Endothelial cell of umbilical vein (primary cell): ENCODE data around the gene NLRP6. TPM values are rescaled to one million over a fixed set of nuclear protein-coding genes. Genes with fewer than 3 reads are reported as not detected.

Source experiments
- BruUV-seq: library from RNA; stranded (reverse); fragments of 400-500 nt; replicated peaks from 2 replicates; lab custom pipeline; 2021; lab: Mats Ljungman, UMichigan
- CTCF ChIA-PET: fragments of 300-600, 350-600 bp; sonication (Branson Sonifier 250); formaldehyde crosslinking; loops from one replicate; lab custom pipeline; 2021; ENCODE audit warnings: antibody characterized with exemption, inconsistent platforms; lab: Charles Lee
- POLR2A ChIA-PET: fragments of 300-600, 350-600 bp; sonication (Branson Sonifier 250); formaldehyde crosslinking; loops from one replicate; lab custom pipeline; 2021; ENCODE audit warnings: antibody characterized with exemption, inconsistent platforms; lab: Charles Lee
- DNase-seq: peaks from one replicate; pipeline ENCODE4 v3.0.0-alpha.2; 2011; ENCODE audit warnings: low read depth, low spot score
- FAIRE-seq: peaks from 2 replicates; lab custom pipeline; 2011; peaks lifted over from hg19 to GRCh38; lab: Jason Lieb, UNC
- H2AFZ ChIP-seq: 2 replicates; pipeline ENCODE4 v1.6.0; 2012; ENCODE audit warnings: low read depth, low read length, control low read depth, inconsistent platforms
- H3K27ac ChIP-seq: 2 replicates; pipeline ENCODE4 v1.5.1; 2011; ENCODE audit warnings: low read depth, mild to moderate bottlenecking, control low read depth, low read length, moderate library complexity; ENCODE audit not compliant: insufficient read depth
- H3K27me3 ChIP-seq, 2 experiments: 2 replicates each; pipeline versions ENCODE4 v1.6.0 to v1.6.1; 2011; ENCODE audit warnings: low read length in 2 of 2, mixed read lengths in 1 of 2; ENCODE audit not compliant: control insufficient read depth in 2 of 2, insufficient read depth in 2 of 2
- H3K36me3 ChIP-seq, 2 experiments: 2 replicates in 1 of 2; 3 replicates in 1 of 2; pipeline ENCODE4 v1.5.1; 2011; ENCODE audit warnings: low read length in 2 of 2, mild to moderate bottlenecking in 1 of 2, moderate library complexity in 1 of 2; ENCODE audit not compliant: control insufficient read depth in 2 of 2, insufficient read depth in 2 of 2; ENCODE audit errors: extremely low read depth in 1 of 2
- H3K4me1 ChIP-seq: 3 replicates; pipeline ENCODE4 v1.5.1; 2011; ENCODE audit warnings: mild to moderate bottlenecking, low read length; ENCODE audit not compliant: control insufficient read depth, insufficient read depth; ENCODE audit errors: extremely low read depth
- H3K4me2 ChIP-seq: 2 replicates; pipeline ENCODE4 v1.6.1; 2011; ENCODE audit warnings: low read length, control low read depth, mixed read lengths; ENCODE audit not compliant: insufficient read depth
- H3K4me3 ChIP-seq, 3 experiments: fragments of 200-600 bp in 1 of 3; sonication (generic), shearing (Covaris generic) in 1 of 3; replicated peaks in 1 of 3; 2 replicates each; pipeline ENCODE4 v1.5.1; 2011 to 2016; ENCODE audit warnings: control low read depth in 3 of 3, low read length in 3 of 3, mild to moderate bottlenecking in 2 of 3, inconsistent platforms in 1 of 3, low read depth in 1 of 3, moderate library complexity in 1 of 3; ENCODE audit not compliant: insufficient read depth in 1 of 3
- H3K79me2 ChIP-seq: 2 replicates; pipeline ENCODE4 v1.6.0; 2012; ENCODE audit warnings: low read length, inconsistent platforms; ENCODE audit not compliant: control insufficient read depth, insufficient read depth
- H3K9ac ChIP-seq: replicated peaks from 2 replicates; pipeline ENCODE3; 2011; ENCODE audit warnings: low read length, control low read depth; ENCODE audit not compliant: insufficient read depth; ENCODE audit errors: extremely low read depth
- H3K9me1 ChIP-seq: replicated peaks from 3 replicates; pipeline ENCODE4 v1.6.0; 2011; ENCODE audit warnings: mild to moderate bottlenecking, low read length; ENCODE audit not compliant: control insufficient read depth, insufficient read depth; ENCODE audit errors: extremely low read depth
- H3K9me3 ChIP-seq: replicated peaks from 2 replicates; pipeline ENCODE4 v1.5.1; 2012; ENCODE audit warnings: low read length, inconsistent platforms; ENCODE audit not compliant: control insufficient read depth, insufficient read depth
- H4K20me1 ChIP-seq: replicated peaks from 2 replicates; pipeline ENCODE3; 2011; ENCODE audit warnings: mild to moderate bottlenecking, low read length; ENCODE audit not compliant: control insufficient read depth, insufficient read depth; ENCODE audit errors: extremely low read depth
- EZH2 ChIP-seq: IDR thresholded peaks from 2 replicates; pipeline ENCODE4 v1.6.1; 2012; ENCODE audit warnings: borderline replicate concordance, low read depth, mild to moderate bottlenecking, moderate library complexity, low read length, inconsistent platforms; ENCODE audit not compliant: severe bottlenecking
- FOS ChIP-seq: IDR thresholded peaks from 2 replicates; pipeline ENCODE4 v1.6.1; 2011; ENCODE audit warnings: mild to moderate bottlenecking, low read length, moderate library complexity, borderline replicate concordance; ENCODE audit not compliant: insufficient read depth
- GATA2 ChIP-seq: IDR thresholded peaks from 2 replicates; pipeline ENCODE4 v1.7.0; 2011; ENCODE audit warnings: low read depth, mild to moderate bottlenecking, moderate library complexity, mixed read lengths, low read length; ENCODE audit not compliant: insufficient read length, insufficient read depth
- MYC ChIP-seq: IDR thresholded peaks from one replicate; pipeline ENCODE4 v1.6.1; 2011; ENCODE audit warnings: mild to moderate bottlenecking, low read depth, low read length
- POLR2A ChIP-seq: IDR thresholded peaks from 2 replicates; pipeline ENCODE4 v1.6.1; 2012; ENCODE audit warnings: low read depth, mild to moderate bottlenecking, control low read depth, low read length
- POLR2AphosphoS5 ChIP-seq: IDR thresholded peaks from 2 replicates; pipeline ENCODE4 v1.6.1; 2012; ENCODE audit warnings: low read depth, mild to moderate bottlenecking, control low read depth, low read length, moderate library complexity; ENCODE audit not compliant: insufficient read depth
- dilution Hi-C: fragments of 300-500 bp; cut with MboI; formaldehyde crosslinking; loops from one replicate; pipeline ENCODE4 v1.15.0; 2019; ENCODE audit warnings: low sequenced_read_pairs; ENCODE audit not compliant: extremely low pct_ligation_motif_present
- intact Hi-C: fragments of 100-400 bp; cut with micrococcal nuclease; formaldehyde crosslinking; loops from one replicate; pipeline ENCODE4 v1.10.0; 2022
- polyA plus RNA-seq, 4 experiments: library from polyadenylated mRNA; depleted of rRNA in 3 of 4; stranded (reverse) in 3 of 4; unstranded in 1 of 4; fragments of >200 nt; gene quantifications; 2 replicates each; pipeline versions ENCODE4 v1.2.1 to v1.2.3, GENCODE V29; 2011 to 2012; ENCODE audit warnings: missing spikeins in 1 of 4
- total RNA-seq: library from RNA; stranded (reverse); gene quantifications from 2 replicates; pipeline ENCODE4 v1.2.3, GENCODE V29; 2021
- TF ChIP-seq, protein P1 (sequence below): IDR thresholded peaks from 2 replicates; pipeline ENCODE4 v1.6.1; 2011; ENCODE audit not compliant: insufficient read depth, insufficient read length
- TF ChIP-seq, protein P2 (sequence below), 2 donors: IDR thresholded peaks; 1 replicate in 1 of 2; 2 replicates in 1 of 2; pipeline ENCODE4 v1.5.1; 2011; ENCODE audit warnings: low read length in 2 of 2, mild to moderate bottlenecking in 2 of 2, moderate library complexity in 2 of 2, control low read depth in 1 of 2, inconsistent platforms in 1 of 2, low read depth in 1 of 2; ENCODE audit not compliant: insufficient read depth in 1 of 2; ENCODE audit errors: extremely low read depth in 1 of 2

NLRP6 gene
- total and polyA plus RNA-seq, 2 donors (not counting 3 experiments of a cell fraction or from before 2014, with no cell fraction given), result not detected

DNA sequence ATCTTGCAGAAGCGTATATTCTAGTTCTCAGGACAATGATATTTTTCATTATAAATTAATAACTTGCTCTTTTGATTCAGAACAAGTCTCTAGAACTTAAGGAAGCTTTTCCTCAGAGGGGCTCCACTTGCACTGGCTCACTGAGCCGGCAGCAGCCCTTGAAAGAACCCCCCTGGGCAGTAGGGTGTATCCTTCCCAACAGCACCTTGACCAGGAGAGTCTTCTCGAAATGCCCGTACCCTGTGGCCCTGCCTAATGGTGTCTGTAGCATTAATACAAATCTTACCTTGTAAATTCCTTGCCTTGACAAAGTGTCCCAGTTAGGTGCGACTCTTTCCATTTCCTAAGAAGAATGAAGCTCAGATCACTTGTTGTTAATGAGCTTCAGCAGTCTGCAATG, 27.9 kb upstream of the NLRP6 start:
- TF ChIP-seq FOS, result no peak
- no peak for TF ChIP-seq POLR2AphosphoS5
- TF ChIP-seq EZH2, result no peak
- TF ChIP-seq, protein P1, sequence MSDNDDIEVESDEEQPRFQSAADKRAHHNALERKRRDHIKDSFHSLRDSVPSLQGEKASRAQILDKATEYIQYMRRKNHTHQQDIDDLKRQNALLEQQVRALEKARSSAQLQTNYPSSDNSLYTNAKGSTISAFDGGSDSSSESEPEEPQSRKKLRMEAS, result no peak
- no peak for TF ChIP-seq GATA2
- intact Hi-C loops, result loop anchor here (2.0 to 5.0 kb wide), 2 partner anchors 107 to 197 kb away; no protein-coding TSS in a partner anchor

DNA sequence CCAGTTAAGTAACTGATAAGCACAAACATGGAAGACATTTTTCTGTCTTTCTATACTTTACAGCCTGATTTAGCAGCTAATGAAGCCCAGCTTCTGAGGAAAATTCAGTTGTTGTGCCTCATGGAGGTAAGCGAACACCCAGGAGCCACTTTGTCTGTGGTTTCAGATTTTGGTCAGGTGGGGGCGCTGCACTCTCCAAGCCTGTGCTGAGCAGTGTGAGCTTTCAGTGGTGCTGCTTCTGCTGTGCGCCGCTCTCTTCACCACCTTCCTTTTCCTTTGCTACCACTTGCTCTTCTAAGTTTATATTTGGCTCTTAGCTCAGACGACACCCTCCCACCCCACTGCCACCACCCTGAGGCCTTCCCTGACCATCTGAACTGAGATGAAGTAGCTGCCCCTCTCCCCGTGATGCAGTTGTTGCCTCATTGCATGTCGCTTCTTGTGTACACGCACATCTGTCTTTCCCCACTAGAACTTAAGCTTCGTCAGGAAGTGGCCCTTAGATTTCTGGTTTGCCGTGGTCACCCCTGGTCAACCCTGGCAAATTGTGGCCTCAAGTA, 27.4 kb upstream of the NLRP6 start:
- intact Hi-C loops, result loop anchor here (2.0 to 5.0 kb wide), 2 partner anchors 106 to 196 kb away; no protein-coding TSS in a partner anchor
- H3K27ac ChIP-seq, result no peak overlapping the region
- dilution Hi-C loops, result no loop called here
- no peaks in the 10 kb centered on the region for H3K79me2 ChIP-seq
- CTCF ChIA-PET, result interaction anchor here (0.6 to 5.0 kb wide), 30 partner anchors 11 to 200 kb away, joined by 3 to 71 read pairs (median 6); partner anchors contain the start of genes BET1L, NLRP6, PGGHG and PSMD13
- H3K36me3 ChIP-seq, result peaks cover 20 to 46% of the 10 kb centered on the region in 2 experiments
- no peaks in the 10 kb centered on the region for H3K9me1 ChIP-seq
- H3K4me3 ChIP-seq, result no peak overlapping the region
- TF ChIP-seq MYC (no peak), POLR2A (no peak), POLR2AphosphoS5 (no peak)
- TF ChIP-seq, protein P1, result no peak
- TF ChIP-seq, protein P2, sequence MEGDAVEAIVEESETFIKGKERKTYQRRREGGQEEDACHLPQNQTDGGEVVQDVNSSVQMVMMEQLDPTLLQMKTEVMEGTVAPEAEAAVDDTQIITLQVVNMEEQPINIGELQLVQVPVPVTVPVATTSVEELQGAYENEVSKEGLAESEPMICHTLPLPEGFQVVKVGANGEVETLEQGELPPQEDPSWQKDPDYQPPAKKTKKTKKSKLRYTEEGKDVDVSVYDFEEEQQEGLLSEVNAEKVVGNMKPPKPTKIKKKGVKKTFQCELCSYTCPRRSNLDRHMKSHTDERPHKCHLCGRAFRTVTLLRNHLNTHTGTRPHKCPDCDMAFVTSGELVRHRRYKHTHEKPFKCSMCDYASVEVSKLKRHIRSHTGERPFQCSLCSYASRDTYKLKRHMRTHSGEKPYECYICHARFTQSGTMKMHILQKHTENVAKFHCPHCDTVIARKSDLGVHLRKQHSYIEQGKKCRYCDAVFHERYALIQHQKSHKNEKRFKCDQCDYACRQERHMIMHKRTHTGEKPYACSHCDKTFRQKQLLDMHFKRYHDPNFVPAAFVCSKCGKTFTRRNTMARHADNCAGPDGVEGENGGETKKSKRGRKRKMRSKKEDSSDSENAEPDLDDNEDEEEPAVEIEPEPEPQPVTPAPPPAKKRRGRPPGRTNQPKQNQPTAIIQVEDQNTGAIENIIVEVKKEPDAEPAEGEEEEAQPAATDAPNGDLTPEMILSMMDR (IDR thresholded peaks at IDR 0.05; ENCODE audit: extremely low read depth in 1 of 2, insufficient read depth in 1 of 2, low read depth in 1 of 2, low read length in 2 of 2), result peak; percentile 67 to 81
- no peak overlapping the region for H3K9ac ChIP-seq
- no peaks in the 10 kb centered on the region for H3K9me3 ChIP-seq
- H3K27me3 ChIP-seq, result no peaks in the 10 kb centered on the region
- H2AFZ ChIP-seq, result no peak overlapping the region
- DNase-seq (peak; percentile 61), FAIRE-seq (peak; percentile 54)
- no peaks in the 10 kb centered on the region for H3K4me1 ChIP-seq
- H4K20me1 ChIP-seq, result no peaks in the 10 kb centered on the region
- no TSS peak for BruUV-seq
- POLR2A ChIA-PET, result interaction anchor here (0.6 kb wide), 1 partner anchor 146 kb away, joined by 3 read pairs; no protein-coding TSS in a partner anchor
- H3K4me2 ChIP-seq, result no peak overlapping the region

More for the DNA sequence above, 27.9 kb upstream of the NLRP6 start:
- BruUV-seq, result no TSS peak
- Histone ChIP-seq H2AFZ (no peak overlapping the region), H3K9me1 (no peaks in the 10 kb centered on the region), H3K9me3 (no peaks in the 10 kb centered on the region), H3K4me1 (no peaks in the 10 kb centered on the region), H3K27me3 (no peaks in the 10 kb centered on the region), H3K36me3 (peaks cover 23 to 50% of the 10 kb centered on the region in 2 experiments), H3K79me2 (no peaks in the 10 kb centered on the region), H4K20me1 (no peaks in the 10 kb centered on the region), H3K4me2 (no peak overlapping the region), H3K27ac (no peak overlapping the region), H3K9ac (no peak overlapping the region), H3K4me3 (no peak overlapping the region)
- dilution Hi-C loops, result no loop called here
- POLR2A ChIA-PET, result interaction anchor here (0.6 kb wide), 1 partner anchor 147 kb away, joined by 3 read pairs; no protein-coding TSS in a partner anchor
- DNase-seq (no peak), FAIRE-seq (no peak)
- CTCF ChIA-PET, result interaction anchor here (0.6 to 5.0 kb wide), 30 partner anchors 11 to 200 kb away, joined by 3 to 71 read pairs (median 6); partner anchors contain the start of genes BET1L, NLRP6, PGGHG and PSMD13
